Activated naive CD4-positive, alpha-beta T cell treated with anti-CD3 and anti-CD28 coated beads, Interleukin-2, amount 10 ng/mL, durations not matched to agents 7 days and 5 days (primary cell): ENCODE results near the gene DDX20.

Experiments used
- CTCF ChIA-PET: fragments of 350-600 bp; sonication (Branson Sonifier 250); formaldehyde crosslinking; loops from one replicate; lab custom pipeline; 2021; ENCODE audit warnings: antibody characterized with exemption; lab: Charles Lee
- DNase-seq: peaks from one replicate; pipeline ENCODE4 v3.0.0-alpha.2; 2020
- H3K27ac Mint-ChIP-seq: one replicate; pipeline ENCODE4 v1.8.0; 2021; ENCODE audit warnings: mild to moderate bottlenecking, moderate library complexity, mixed read lengths
- H3K27me3 Mint-ChIP-seq: one replicate; pipeline ENCODE4 v1.8.0; 2021; ENCODE audit warnings: mild to moderate bottlenecking, mixed read lengths
- H3K36me3 Mint-ChIP-seq: one replicate; pipeline ENCODE4 v1.8.0; 2021; ENCODE audit warnings: mixed read lengths
- H3K4me1 Mint-ChIP-seq: one replicate; pipeline ENCODE4 v1.8.0; 2021; ENCODE audit warnings: mixed read lengths
- H3K4me3 Mint-ChIP-seq: one replicate; pipeline ENCODE4 v1.8.0; 2021; ENCODE audit warnings: mild to moderate bottlenecking, moderate library complexity, mixed read lengths
- H3K9me3 Mint-ChIP-seq: one replicate; pipeline ENCODE4 v1.8.0; 2021; ENCODE audit warnings: mixed read lengths

Gene DDX20

GRCh38 chr1:111755331-111756123 is at the start of gene DDX20:
DDX20 (plus strand) TSS chr1:111755901; CDS start chr1:111755925, 24 bp downstream.
- Mint-ChIP-seq H3K27me3 (peaks cover 10% of the 10 kb centered on the region), H3K4me1 (peaks cover 56% of the 10 kb centered on the region)

GRCh38 chr1:111706921-111707320 is 48.8 kb upstream of the DDX20 start:
- Mint-ChIP-seq H3K4me3 (no peak overlapping the region), H3K9me3 (no peaks in the 10 kb centered on the region), H3K27me3 (no peaks in the 10 kb centered on the region), H3K27ac (no peak overlapping the region), H3K4me1 (no peaks in the 10 kb centered on the region), H3K36me3 (peaks cover 49% of the 10 kb centered on the region)
- DNase-seq = no peak
- CTCF ChIA-PET = interaction anchor here (0.9 kb wide), 1 partner anchor 63 kb away, joined by 4 read pairs; no protein-coding TSS in a partner anchor

More at GRCh38 chr1:111755331-111756123, at the start of gene DDX20:
- H3K27ac Mint-ChIP-seq = peak within 1 kb of the TSS; percentile 96
- no peaks in the 10 kb centered on the region for H3K9me3 Mint-ChIP-seq
- H3K4me3 Mint-ChIP-seq = peak within 1 kb of the TSS; percentile 88
- DNase-seq = peak; percentile 94
- H3K36me3 Mint-ChIP-seq = peaks cover 19% of the 10 kb centered on the region
- CTCF ChIA-PET = interaction anchor here (0.6 to 2.0 kb wide), 8 partner anchors 22 to 305 kb away, joined by 3 to 24 read pairs (median 4); no protein-coding TSS in a partner anchor

- CTCF ChIA-PET = no interaction called here
- peak overlapping the region; percentile 46 for H3K27ac Mint-ChIP-seq
- H3K27me3 Mint-ChIP-seq = no peaks in the 10 kb centered on the region
- H3K9me3 Mint-ChIP-seq = no peaks in the 10 kb centered on the region
- H3K36me3 Mint-ChIP-seq = peaks cover 44% of the 10 kb centered on the region
- H3K4me1 Mint-ChIP-seq = no peaks in the 10 kb centered on the region
- no peak for DNase-seq
- no peak overlapping the region for H3K4me3 Mint-ChIP-seq
Measured at GRCh38 chr1:111707906-111708305, 47.8 kb upstream of the DDX20 start.

GRCh38 chr1:111709986-111710385 is 45.7 kb upstream of the DDX20 start:
- no peaks in the 10 kb centered on the region for H3K27me3 Mint-ChIP-seq
- CTCF ChIA-PET = interaction anchor here (8.2 kb wide), 1 partner anchor 202 kb away, joined by 74 read pairs; no protein-coding TSS in a partner anchor
- DNase-seq = no peak
- H3K36me3 Mint-ChIP-seq = peaks cover 36% of the 10 kb centered on the region
- H3K4me3 Mint-ChIP-seq = no peak overlapping the region
- no peaks in the 10 kb centered on the region for H3K9me3 Mint-ChIP-seq
- H3K27ac Mint-ChIP-seq = no peak overlapping the region
- peaks cover 3% of the 10 kb centered on the region for H3K4me1 Mint-ChIP-seq

GRCh38 chr1:111716333-111716732 is 39.4 kb upstream of the DDX20 start:
- Mint-ChIP-seq H3K4me1 (peaks cover 3% of the 10 kb centered on the region), H3K27ac (no peak overlapping the region), H3K9me3 (no peaks in the 10 kb centered on the region), H3K27me3 (no peaks in the 10 kb centered on the region), H3K4me3 (no peak overlapping the region), H3K36me3 (peaks cover 15% of the 10 kb centered on the region)
- CTCF ChIA-PET = interaction anchor here (1.0 to 8.2 kb wide), 10 partner anchors 9 to 234 kb away, joined by 3 to 105 read pairs (median 5); no protein-coding TSS in a partner anchor
- no peak for DNase-seq

GRCh38 chr1:111717450-111717849 is 38.3 kb upstream of the DDX20 start:
- Mint-ChIP-seq H3K36me3 (peaks cover 14% of the 10 kb centered on the region), H3K4me3 (no peak overlapping the region), H3K27ac (no peak overlapping the region), H3K9me3 (no peaks in the 10 kb centered on the region), H3K4me1 (peaks cover 3% of the 10 kb centered on the region), H3K27me3 (no peaks in the 10 kb centered on the region)
- DNase-seq = no peak
- CTCF ChIA-PET = interaction anchor here (8.1 kb wide), 1 partner anchor 30 kb away, joined by 105 read pairs; no protein-coding TSS in a partner anchor

GRCh38 chr1:111719135-111719534 is 36.6 kb upstream of the DDX20 start:
- CTCF ChIA-PET = no interaction called here
- Mint-ChIP-seq H3K4me3 (no peak overlapping the region), H3K27me3 (no peaks in the 10 kb centered on the region), H3K9me3 (no peaks in the 10 kb centered on the region), H3K27ac (no peak overlapping the region), H3K4me1 (peaks cover 11% of the 10 kb centered on the region), H3K36me3 (peaks cover 11% of the 10 kb centered on the region)
- DNase-seq = no peak

GRCh38 chr1:111719674-111720132 is 36.0 kb upstream of the DDX20 start:
- Mint-ChIP-seq H3K27me3 (no peaks in the 10 kb centered on the region), H3K36me3 (peaks cover 11% of the 10 kb centered on the region), H3K9me3 (no peaks in the 10 kb centered on the region), H3K27ac (no peak overlapping the region), H3K4me1 (peaks cover 8% of the 10 kb centered on the region), H3K4me3 (no peak overlapping the region)
- CTCF ChIA-PET = no interaction called here
- no peak for DNase-seq

- no peaks in the 10 kb centered on the region for H3K9me3 Mint-ChIP-seq
- peak overlapping the region; percentile 50 for H3K27ac Mint-ChIP-seq
- CTCF ChIA-PET = no interaction called here
- peaks cover 11% of the 10 kb centered on the region for H3K36me3 Mint-ChIP-seq
- no peak for DNase-seq
- H3K27me3 Mint-ChIP-seq = no peaks in the 10 kb centered on the region
- peak overlapping the region; percentile 5 for H3K4me3 Mint-ChIP-seq
- H3K4me1 Mint-ChIP-seq = peaks cover 8% of the 10 kb centered on the region
Measured at GRCh38 chr1:111720274-111720976, 35.3 kb upstream of the DDX20 start.

GRCh38 chr1:111720977-111721786 is 34.5 kb upstream of the DDX20 start:
- peaks cover 9% of the 10 kb centered on the region for H3K36me3 Mint-ChIP-seq
- H3K9me3 Mint-ChIP-seq = no peaks in the 10 kb centered on the region
- peaks cover 8% of the 10 kb centered on the region for H3K4me1 Mint-ChIP-seq
- peak overlapping the region; percentile 50 for H3K27ac Mint-ChIP-seq
- H3K4me3 Mint-ChIP-seq = no peak overlapping the region
- CTCF ChIA-PET = no interaction called here
- H3K27me3 Mint-ChIP-seq = no peaks in the 10 kb centered on the region
- no peak for DNase-seq

GRCh38 chr1:111723091-111723806 is 32.5 kb upstream of the DDX20 start:
- CTCF ChIA-PET = no interaction called here
- no peak overlapping the region for H3K4me3 Mint-ChIP-seq
- H3K36me3 Mint-ChIP-seq = no peaks in the 10 kb centered on the region
- peaks cover 8% of the 10 kb centered on the region for H3K4me1 Mint-ChIP-seq
- DNase-seq = no peak
- peak overlapping the region; percentile 20 for H3K27ac Mint-ChIP-seq
- no peaks in the 10 kb centered on the region for H3K27me3 Mint-ChIP-seq
- H3K9me3 Mint-ChIP-seq = no peaks in the 10 kb centered on the region

- H3K4me1 Mint-ChIP-seq = peaks cover 8% of the 10 kb centered on the region
- H3K27me3 Mint-ChIP-seq = no peaks in the 10 kb centered on the region
- H3K9me3 Mint-ChIP-seq = no peaks in the 10 kb centered on the region
- CTCF ChIA-PET = no interaction called here
- H3K36me3 Mint-ChIP-seq = no peaks in the 10 kb centered on the region
- DNase-seq = no peak
- H3K4me3 Mint-ChIP-seq = no peak overlapping the region
- no peak overlapping the region for H3K27ac Mint-ChIP-seq
Measured at GRCh38 chr1:111723871-111724270, 31.8 kb upstream of the DDX20 start.

- Mint-ChIP-seq H3K27ac (no peak overlapping the region), H3K36me3 (no peaks in the 10 kb centered on the region), H3K27me3 (no peaks in the 10 kb centered on the region), H3K9me3 (no peaks in the 10 kb centered on the region), H3K4me3 (no peak overlapping the region), H3K4me1 (peaks cover 8% of the 10 kb centered on the region)
- no peak for DNase-seq
- CTCF ChIA-PET = interaction anchor here (1.1 kb wide), 1 partner anchor 9 kb away, joined by 4 read pairs; no protein-coding TSS in a partner anchor
Measured at GRCh38 chr1:111725192-111725591, 30.5 kb upstream of the DDX20 start.
